Epithelial cell of proximal tubule (primary cell): Measurements from ENCODE around the gene ENDOV. TPM values are rescaled to one million over a fixed set of nuclear protein-coding genes. Genes with fewer than 3 reads are reported as not detected.
A peak's percentile ranks its signal among the peaks of the same experiment; 100 is the strongest.

Source experiments
- DNase-seq: peaks from one replicate; pipeline ENCODE4 v3.0.0-alpha.2; 2011; ENCODE audit warnings: low read depth
- H3K4me3 ChIP-seq: 2 replicates; pipeline ENCODE4 v1.5.1; 2011; ENCODE audit warnings: low read depth, mild to moderate bottlenecking, low read length
- CTCF ChIP-seq: conservative IDR thresholded peaks from 2 replicates; pipeline ENCODE4 v1.5.1; 2012; ENCODE audit warnings: low read depth, mild to moderate bottlenecking, low read length
- total RNA-seq: library from RNA; depleted of rRNA; stranded (reverse); fragments of >200 nt; gene quantifications from 2 replicates; pipeline ENCODE4 v1.2.3, GENCODE V29; 2015

Gene ENDOV
- total RNA-seq, 1 donor from 2014 or later: 8.5 TPM

- no peak for DNase-seq
- TF ChIP-seq CTCF: no peak
- H3K4me3 ChIP-seq: no peak overlapping the region
Observed at GRCh38 chr17:80449194-80449929, 34.4 kb downstream of the ENDOV start.

- TF ChIP-seq CTCF: no peak
- no peak for DNase-seq
- H3K4me3 ChIP-seq: no peak overlapping the region
Observed at GRCh38 chr17:80449930-80450576, 35.1 kb downstream of the ENDOV start.

GRCh38 chr17:80451104-80451775 lies 36.3 kb downstream of the ENDOV start:
- no peak for DNase-seq
- no peak for TF ChIP-seq CTCF
- no peak overlapping the region for H3K4me3 ChIP-seq

GRCh38 chr17:80452173-80452915 lies 37.4 kb downstream of the ENDOV start:
- no peak overlapping the region for H3K4me3 ChIP-seq
- no peak for TF ChIP-seq CTCF
- no peak for DNase-seq

- H3K4me3 ChIP-seq: peak overlapping the region; percentile 89
- DNase-seq: no peak
- no peak for TF ChIP-seq CTCF
Observed at GRCh38 chr17:80453126-80453997, 38.4 kb downstream of the ENDOV start.

- no peak for TF ChIP-seq CTCF
- H3K4me3 ChIP-seq: peak overlapping the region; percentile 89
- no peak for DNase-seq
Observed at GRCh38 chr17:80453998-80454556, 39.1 kb downstream of the ENDOV start.
